T-helper 2 cell treated with Interferon-gamma antibody and Interleukin-4, amounts not matched to agents 5 μg/mL and 100 μg/mL, for 36 hours (primary cell): Measurements from ENCODE around the gene MMP24OS.

Experiments used
- DNase-seq: peaks from one replicate; pipeline ENCODE4 v3.0.0; 2021; ENCODE audit warnings: low spot score
- H3K27ac Mint-ChIP-seq: one replicate; pipeline ENCODE4 v1.8.0; 2021; ENCODE audit warnings: mild to moderate bottlenecking, mixed read lengths
- H3K27me3 Mint-ChIP-seq: one replicate; pipeline ENCODE4 v1.8.0; 2021; ENCODE audit warnings: low read depth, mixed read lengths
- H3K36me3 Mint-ChIP-seq: one replicate; pipeline ENCODE4 v1.8.0; 2021; ENCODE audit warnings: low read depth, mixed read lengths
- H3K4me1 Mint-ChIP-seq: one replicate; pipeline ENCODE4 v1.8.0; 2021; ENCODE audit warnings: low read depth, mixed read lengths
- H3K4me3 Mint-ChIP-seq: one replicate; pipeline ENCODE4 v1.8.0; 2022; ENCODE audit warnings: mild to moderate bottlenecking, moderate library complexity, mixed read lengths
- H3K9me3 Mint-ChIP-seq: one replicate; pipeline ENCODE4 v1.8.0; 2021; ENCODE audit warnings: mixed read lengths

MMP24OS gene

GRCh38 chr20:35290186-35290886 lies 12.4 kb upstream of the MMP24OS start:
- no peaks in the 10 kb centered on the region for H3K27me3 Mint-ChIP-seq
- no peaks in the 10 kb centered on the region for H3K36me3 Mint-ChIP-seq
- H3K4me1 Mint-ChIP-seq = peaks cover 3% of the 10 kb centered on the region
- no peaks in the 10 kb centered on the region for H3K9me3 Mint-ChIP-seq
- H3K27ac Mint-ChIP-seq = no peak overlapping the region
- H3K4me3 Mint-ChIP-seq = no peak overlapping the region
- no peak for DNase-seq

DNA sequence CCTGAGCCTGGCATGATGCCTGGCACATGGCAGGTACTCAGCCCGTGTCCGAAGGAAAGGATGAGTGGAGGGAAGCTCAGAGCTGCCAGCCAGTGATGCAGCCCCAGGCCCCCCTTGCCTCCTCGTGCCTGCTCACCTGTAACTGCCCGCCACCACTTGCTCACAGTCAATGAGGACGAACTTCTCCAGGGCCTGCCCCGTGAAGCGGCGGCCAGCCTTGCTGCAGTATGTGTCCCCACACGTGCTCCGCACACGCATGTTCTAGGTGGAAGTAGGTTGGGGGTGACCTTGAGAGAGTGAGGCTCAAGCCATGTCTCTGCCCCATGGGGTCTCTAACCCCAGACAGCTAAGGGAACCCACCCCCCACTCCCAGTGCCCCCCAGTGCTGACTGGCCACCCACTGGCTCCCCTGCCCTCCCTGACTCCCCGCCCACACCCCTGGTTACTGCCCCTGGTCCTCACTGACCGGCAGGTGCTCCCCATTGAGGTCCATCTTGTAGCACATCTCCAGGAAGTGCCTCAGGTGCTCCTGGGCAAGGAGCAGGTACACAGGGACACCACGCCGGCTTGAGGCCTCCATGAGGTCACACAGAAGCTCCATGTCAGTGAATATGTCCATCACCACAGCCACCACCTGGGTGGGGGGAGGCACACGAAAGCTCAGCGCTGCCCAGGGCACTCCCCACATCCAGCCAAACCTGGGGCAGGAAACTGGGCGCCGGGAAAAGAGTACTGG lies 10.6 kb upstream of the MMP24OS start:
- H3K9me3 Mint-ChIP-seq = no peaks in the 10 kb centered on the region
- H3K27me3 Mint-ChIP-seq = no peaks in the 10 kb centered on the region
- H3K27ac Mint-ChIP-seq = no peak overlapping the region
- peaks cover 6% of the 10 kb centered on the region for H3K36me3 Mint-ChIP-seq
- no peak for DNase-seq
- peaks cover 12% of the 10 kb centered on the region for H3K4me1 Mint-ChIP-seq
- no peak overlapping the region for H3K4me3 Mint-ChIP-seq

- H3K4me1 Mint-ChIP-seq = peaks cover 16% of the 10 kb centered on the region
Measured at GRCh38 chr20:35287509-35288324, 9.8 kb upstream of the MMP24OS start.

DNA sequence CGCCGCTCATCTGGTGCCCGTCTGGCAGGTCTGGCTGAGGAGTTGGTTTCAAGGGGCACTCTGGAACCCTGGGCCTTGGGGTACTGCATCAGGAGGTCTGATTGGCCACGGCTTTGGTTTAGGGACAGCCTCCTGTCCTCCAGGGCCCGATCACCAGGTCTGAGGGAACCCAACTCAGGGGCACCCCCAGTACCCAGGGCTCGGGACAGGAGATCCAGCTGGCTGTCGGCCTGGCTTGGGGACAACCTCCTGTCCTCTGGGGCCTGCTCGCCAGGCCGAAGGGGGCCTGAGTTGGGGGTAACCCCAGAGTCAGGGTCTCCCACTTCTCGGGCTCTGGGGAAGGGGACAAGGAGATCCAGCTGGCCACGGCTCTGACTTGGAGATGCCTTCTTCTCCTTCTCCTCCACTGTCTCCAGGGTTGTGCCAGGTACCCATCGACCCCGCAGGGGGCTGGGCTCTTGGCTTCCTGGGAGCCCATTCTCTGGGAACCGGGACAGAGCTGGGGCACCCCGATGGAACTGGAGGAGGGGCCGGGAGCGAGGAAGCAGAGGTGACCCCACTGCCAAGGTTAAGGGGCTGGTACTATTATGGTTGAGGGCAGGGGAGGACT lies 9.1 kb upstream of the MMP24OS start:
- no peak overlapping the region for H3K27ac Mint-ChIP-seq
- peaks cover 17% of the 10 kb centered on the region for H3K4me1 Mint-ChIP-seq
- no peak for DNase-seq
- no peaks in the 10 kb centered on the region for H3K27me3 Mint-ChIP-seq
- H3K9me3 Mint-ChIP-seq = no peaks in the 10 kb centered on the region
- peaks cover 14% of the 10 kb centered on the region for H3K36me3 Mint-ChIP-seq
- H3K4me3 Mint-ChIP-seq = no peak overlapping the region

More at GRCh38 chr20:35287509-35288324, 9.8 kb upstream of the MMP24OS start:
- Mint-ChIP-seq H3K9me3 (no peaks in the 10 kb centered on the region), H3K36me3 (peaks cover 9% of the 10 kb centered on the region), H3K27ac (no peak overlapping the region), H3K4me3 (no peak overlapping the region), H3K27me3 (no peaks in the 10 kb centered on the region)
- no peak for DNase-seq

- no peak for DNase-seq
- Mint-ChIP-seq H3K4me1 (peaks cover 17% of the 10 kb centered on the region), H3K4me3 (peak overlapping the region; percentile 89), H3K27ac (peak overlapping the region; percentile 78), H3K9me3 (no peaks in the 10 kb centered on the region), H3K27me3 (no peaks in the 10 kb centered on the region), H3K36me3 (peaks cover 18% of the 10 kb centered on the region)
Measured at GRCh38 chr20:35286077-35286898, 8.4 kb upstream of the MMP24OS start.

DNA sequence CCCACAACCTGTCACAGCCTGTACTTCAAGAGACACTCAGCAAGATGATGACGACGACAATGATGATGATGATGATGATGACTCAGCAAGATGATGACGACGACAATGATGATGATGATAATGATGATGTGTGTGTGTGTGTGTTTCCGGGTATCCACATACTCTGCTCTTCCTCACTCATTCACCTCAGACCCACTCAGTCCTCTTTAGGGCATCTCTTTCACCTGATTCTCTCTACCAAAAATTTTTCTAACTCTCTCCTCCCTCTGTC lies 7.8 kb upstream of the MMP24OS start:
- Mint-ChIP-seq H3K27ac (peak overlapping the region; percentile 78), H3K36me3 (peaks cover 18% of the 10 kb centered on the region), H3K27me3 (no peaks in the 10 kb centered on the region), H3K9me3 (no peaks in the 10 kb centered on the region), H3K4me3 (peak overlapping the region; percentile 89), H3K4me1 (peaks cover 17% of the 10 kb centered on the region)
- DNase-seq = no peak

GRCh38 chr20:35284992-35285805 lies 7.3 kb upstream of the MMP24OS start:
- Mint-ChIP-seq H3K27me3 (no peaks in the 10 kb centered on the region), H3K9me3 (no peaks in the 10 kb centered on the region), H3K4me3 (peak overlapping the region; percentile 89), H3K27ac (peak overlapping the region; percentile 96), H3K36me3 (peaks cover 21% of the 10 kb centered on the region), H3K4me1 (peaks cover 17% of the 10 kb centered on the region)
- DNase-seq = no peak

DNA sequence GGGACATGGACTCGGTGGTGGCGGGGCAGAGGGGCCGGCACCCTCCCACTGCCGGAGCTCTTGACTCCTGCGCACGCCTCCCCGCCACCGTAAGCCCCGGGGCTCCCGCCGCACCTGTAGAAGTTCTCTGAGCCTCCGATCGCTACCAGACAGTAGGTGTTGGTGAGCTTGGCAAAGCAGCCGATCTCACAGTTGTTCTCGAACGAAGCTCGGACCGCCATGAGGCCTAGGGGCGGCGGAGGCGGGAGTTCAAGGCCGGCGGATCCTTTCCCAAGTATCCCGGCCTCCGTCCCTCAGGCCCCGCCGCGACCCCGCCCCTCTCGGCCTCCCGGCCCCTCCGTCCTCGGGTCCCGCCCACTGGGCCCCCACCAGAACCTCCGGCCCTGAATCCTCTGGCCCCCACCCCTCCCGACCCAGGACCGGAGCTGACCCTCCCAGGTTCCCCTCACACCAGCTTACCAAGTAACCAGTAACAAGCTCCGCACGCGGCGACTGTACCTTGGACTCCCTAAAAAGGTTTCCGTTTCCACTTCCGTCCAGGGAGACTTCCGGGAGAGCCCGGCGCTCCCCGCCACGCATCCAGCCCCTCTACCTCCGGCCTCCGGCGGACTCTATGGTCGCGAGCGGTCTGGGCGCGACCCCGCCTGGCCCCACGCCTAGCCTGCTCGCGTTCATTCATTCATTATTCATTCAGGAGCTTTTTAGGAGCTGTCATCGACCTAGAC lies 6.5 kb upstream of the MMP24OS start, which contains the start of gene EIF6:
EIF6 (minus strand) TSS at position 506 of the 725 bp plus-strand sequence; CDS start at position 221, 285 bp downstream.
- peaks cover 28% of the 10 kb centered on the region for H3K36me3 Mint-ChIP-seq
- peak within 1 kb of the TSS; percentile 89 for H3K4me3 Mint-ChIP-seq
- peak within 1 kb of the TSS; percentile 96 for H3K27ac Mint-ChIP-seq
- DNase-seq = peak; percentile 77
- no peaks in the 10 kb centered on the region for H3K27me3 Mint-ChIP-seq
- H3K4me1 Mint-ChIP-seq = peaks cover 17% of the 10 kb centered on the region
- no peaks in the 10 kb centered on the region for H3K9me3 Mint-ChIP-seq

- Mint-ChIP-seq H3K4me1 (peaks cover 19% of the 10 kb centered on the region), H3K36me3 (peaks cover 36% of the 10 kb centered on the region), H3K27ac (peak overlapping the region; percentile 96), H3K4me3 (peak overlapping the region; percentile 89), H3K27me3 (no peaks in the 10 kb centered on the region), H3K9me3 (no peaks in the 10 kb centered on the region)
- DNase-seq = no peak
Measured at GRCh38 chr20:35283441-35284266, 5.7 kb upstream of the MMP24OS start.

- H3K27ac Mint-ChIP-seq = no peak overlapping the region
- no peaks in the 10 kb centered on the region for H3K9me3 Mint-ChIP-seq
- no peaks in the 10 kb centered on the region for H3K27me3 Mint-ChIP-seq
- peaks cover 47% of the 10 kb centered on the region for H3K36me3 Mint-ChIP-seq
- no peak for DNase-seq
- H3K4me1 Mint-ChIP-seq = peaks cover 24% of the 10 kb centered on the region
- no peak overlapping the region for H3K4me3 Mint-ChIP-seq
Measured at GRCh38 chr20:35281506-35282101, 3.7 kb upstream of the MMP24OS start.

GRCh38 chr20:35280523-35280922 lies 2.6 kb upstream of the MMP24OS start:
- H3K36me3 Mint-ChIP-seq = peaks cover 47% of the 10 kb centered on the region
- DNase-seq = no peak
- H3K4me1 Mint-ChIP-seq = peaks cover 24% of the 10 kb centered on the region
- H3K27me3 Mint-ChIP-seq = no peaks in the 10 kb centered on the region
- no peak overlapping the region for H3K4me3 Mint-ChIP-seq
- no peaks in the 10 kb centered on the region for H3K9me3 Mint-ChIP-seq
- no peak overlapping the region for H3K27ac Mint-ChIP-seq
